ENCODE results near the gene YBX3.
"Not testable (repeated sequence)": the region's sequence is repeated elsewhere in the genome, so short reads cannot be mapped to it uniquely, and the experiment has no call there.

Gene YBX3

DNA sequence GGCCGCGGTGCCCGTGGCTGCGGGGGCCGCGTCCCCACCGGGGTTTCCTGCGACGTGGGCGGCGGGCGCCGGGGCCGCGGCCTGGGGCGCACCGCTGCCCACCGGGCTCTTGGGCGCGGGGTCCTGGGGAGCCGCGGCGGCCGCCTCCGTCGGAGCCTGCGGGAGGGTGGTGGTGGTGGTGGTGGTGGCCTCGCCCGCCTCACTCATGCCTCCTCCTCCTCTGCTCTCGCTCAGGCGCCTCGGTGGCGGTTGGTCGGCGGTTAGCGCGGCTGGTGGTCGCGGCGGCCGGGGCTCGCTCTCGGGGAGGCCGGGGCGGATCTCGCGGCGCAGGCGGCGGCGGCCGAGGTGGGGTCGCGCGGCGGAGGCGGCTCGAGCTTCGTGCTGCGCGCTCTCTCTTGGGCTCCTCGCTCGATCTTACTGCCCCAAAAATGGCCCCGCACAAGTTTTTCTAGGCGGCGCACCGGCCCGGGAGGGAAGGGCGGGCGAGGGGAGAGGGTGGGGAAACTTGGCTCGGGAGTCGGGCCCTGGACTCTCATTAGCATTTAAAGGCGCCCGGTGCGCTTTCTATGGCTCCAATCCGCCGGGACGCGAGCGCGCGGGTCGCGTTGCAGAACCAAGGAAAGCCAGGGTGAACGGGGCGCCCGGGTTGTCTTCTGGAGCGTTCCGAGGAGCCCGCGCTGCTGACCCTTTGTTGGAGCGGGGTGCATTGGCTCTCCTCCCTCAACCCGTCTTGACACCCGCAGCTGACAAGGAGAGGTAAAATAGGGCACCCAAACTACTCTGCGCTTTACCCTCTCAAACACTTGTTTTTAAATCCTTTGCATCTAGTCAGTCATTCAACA is at the start of gene YBX3:
Gene YBX3, minus strand, starts transcription at position 419 of the 842 bp plus-strand sequence. Its CDS starts 212 bp downstream, at position 207.
- peak; percentile 16 for DNase-seq (ENCODE audit: low read depth)

DNA sequence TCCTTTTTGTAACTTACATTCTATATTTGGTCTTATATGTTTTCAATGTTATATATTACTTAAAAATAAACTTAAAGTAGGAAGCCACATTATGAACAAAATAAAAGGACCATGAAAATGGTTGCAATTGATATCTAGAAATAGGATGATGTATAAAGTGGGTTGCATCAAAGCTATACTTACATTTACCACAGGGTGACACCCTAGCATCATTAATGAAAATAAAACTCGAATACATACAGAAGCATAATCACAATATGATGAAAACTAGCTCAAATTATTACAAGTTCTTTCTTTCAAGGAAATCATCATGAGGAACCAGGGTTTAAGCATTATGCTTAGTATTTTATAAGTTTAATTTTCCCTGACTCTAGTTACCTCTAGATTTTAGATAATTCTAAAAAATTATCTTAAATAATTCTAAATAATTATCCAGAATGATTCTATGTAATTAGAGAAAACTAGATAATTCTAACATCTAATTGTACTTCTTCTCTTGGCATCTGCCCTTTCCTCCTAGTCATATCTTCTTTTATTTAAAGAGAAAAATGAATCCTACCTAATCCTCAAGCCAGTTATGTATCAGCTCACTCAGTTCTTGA is 48.1 kb upstream of the YBX3 start:
- DNase-seq (ENCODE audit: low read depth), result no peak

DNA sequence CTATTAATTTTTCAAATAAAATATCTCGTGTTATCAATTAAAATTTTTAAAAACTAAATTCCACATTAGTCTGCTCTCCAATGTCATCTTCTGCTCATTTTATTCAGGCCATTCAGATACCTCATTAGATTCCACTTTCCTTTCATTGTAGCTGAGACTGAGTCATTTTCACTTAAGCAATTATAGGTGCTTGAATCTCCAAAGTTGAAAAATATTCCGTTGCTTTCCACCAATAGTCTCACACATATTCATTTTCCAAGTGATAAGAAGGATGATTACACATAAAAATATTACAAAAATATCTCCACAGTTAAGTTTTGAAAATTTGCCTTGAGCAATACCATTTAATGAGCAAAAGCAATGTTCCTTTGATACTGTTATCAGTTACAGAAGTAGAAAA is 36.5 kb upstream of the YBX3 start:
- no peak for DNase-seq (ENCODE audit: low read depth)

DNA sequence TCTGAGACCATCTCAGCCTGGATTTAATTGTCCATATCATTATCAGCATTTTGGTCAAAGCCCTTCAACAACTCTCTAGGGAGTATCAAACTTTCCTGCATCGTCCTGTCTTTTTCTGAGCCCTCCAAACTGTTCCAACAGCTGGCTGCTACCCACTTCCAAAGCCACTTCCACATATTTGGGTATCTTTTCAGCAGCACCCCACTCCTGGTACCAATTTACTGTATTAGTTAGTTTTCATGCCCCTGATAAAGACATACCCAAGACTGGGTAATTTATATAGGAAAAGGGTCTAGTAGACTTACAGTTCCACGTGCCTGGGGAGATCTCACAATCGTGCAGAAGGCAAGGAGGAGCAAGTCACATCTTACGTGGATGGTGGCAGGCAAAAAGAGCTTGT is 33.1 kb upstream of the YBX3 start:
- DNase-seq (ENCODE audit: low read depth), result no peak

DNA sequence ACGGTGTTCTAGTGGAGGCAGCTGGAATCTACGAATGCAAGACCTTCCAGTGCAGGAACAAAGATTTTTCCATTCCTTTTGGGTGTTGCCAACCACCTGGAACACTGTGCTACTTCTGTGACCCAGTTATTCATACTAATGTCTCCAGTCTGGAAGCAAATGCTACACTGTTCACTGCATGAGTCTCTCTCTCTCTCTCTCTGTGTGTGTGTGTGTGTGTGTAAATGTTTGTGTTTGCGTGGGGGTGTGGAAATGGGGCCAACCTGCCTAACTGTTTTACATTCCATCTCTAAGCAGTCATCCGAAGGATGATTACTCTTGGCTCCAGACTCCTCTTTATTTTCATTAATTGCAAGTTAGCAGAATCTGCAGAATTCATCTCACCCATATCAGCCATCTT is 29.9 kb upstream of the YBX3 start:
- DNase-seq (ENCODE audit: low read depth), result no peak

DNA sequence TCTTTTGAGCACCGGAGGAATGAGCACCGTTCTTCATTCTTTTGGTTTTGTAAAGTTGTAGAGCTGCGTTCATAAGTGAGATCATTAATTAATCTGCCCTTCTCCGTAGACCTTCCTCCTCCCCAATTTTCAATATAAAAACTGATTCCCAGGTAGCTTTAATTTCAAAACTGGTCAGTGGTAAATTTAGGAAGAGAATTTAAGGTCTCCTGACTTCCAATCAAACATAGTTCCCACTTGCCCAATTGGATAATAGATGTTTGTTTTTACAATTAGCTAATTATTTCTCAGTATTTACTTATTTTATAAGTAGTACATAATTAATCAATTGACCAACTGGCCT is 27.2 kb upstream of the YBX3 start:
- no peak for DNase-seq (ENCODE audit: low read depth)

DNA sequence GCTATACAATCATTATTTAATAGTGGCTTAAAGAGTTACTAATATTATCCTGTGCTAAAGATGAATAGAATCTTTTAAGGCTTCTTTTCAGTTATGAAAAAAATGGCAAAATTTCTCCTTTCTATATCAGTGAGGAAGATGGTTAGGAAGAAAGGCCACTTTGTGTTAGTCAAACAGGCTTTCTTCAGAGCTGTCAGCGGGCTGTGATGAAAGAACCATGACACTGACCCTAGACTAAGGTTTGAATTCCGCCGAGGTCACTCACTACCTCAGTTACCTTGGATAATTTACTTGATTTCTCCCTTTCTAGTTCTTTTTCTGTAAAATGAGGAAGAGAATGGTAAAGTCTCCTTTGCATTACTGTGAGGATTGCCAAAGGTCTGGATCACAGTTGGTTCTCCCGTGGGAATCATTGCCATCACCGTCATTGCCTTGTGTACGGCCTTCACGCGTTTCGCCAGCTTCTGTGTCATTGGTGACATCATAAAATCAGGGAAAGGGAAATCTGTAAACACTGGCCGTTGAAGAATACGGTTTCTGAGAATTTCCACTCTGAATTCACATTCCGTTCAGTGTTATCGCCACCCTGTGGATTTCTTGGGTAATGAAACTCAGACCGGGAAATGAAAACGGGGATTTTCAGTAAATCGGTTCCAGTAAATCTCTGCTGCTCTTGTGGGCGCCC is 26.7 kb upstream of the YBX3 start:
- DNase-seq (ENCODE audit: low read depth), result peak; percentile 41

DNA sequence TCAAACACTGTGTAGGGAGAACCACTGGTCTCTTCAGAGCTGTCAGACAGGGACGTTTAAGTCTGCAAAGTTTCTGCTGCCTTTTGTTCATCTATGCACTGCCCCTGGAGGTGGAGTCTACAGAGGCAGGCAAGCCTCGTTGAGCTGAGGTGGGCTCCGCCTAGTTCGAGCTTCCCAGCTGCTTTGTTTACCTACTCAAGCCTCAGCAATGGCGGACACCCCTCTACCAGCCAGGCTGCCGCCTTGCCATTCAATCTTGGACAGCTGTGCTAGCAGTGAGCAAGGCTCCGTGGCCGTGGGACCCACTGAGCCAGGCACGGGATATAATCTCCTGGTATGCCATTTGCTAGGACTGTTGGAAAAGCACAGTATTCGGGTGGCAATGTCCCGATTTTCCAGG is 24.6 kb upstream of the YBX3 start:
- DNase-seq (ENCODE audit: low read depth), result no peak

DNA sequence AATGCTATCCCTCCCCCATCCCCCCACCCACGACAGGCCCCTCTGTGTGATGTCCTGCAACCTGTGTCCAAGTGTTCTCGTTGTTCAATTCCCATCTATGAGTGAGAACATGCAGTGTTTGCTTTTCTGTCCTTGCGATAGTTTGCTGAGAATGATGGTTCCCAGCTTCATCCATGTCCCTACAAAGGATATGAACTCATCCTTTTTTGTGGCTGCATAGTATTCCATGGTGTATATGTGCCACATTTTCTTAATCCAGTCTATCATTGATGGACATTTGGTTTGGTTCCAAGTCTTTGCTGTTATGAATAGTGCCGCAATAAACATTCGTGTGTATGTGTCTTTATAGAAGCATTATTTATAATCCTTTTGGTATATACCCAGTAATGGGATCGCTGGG is 20.3 kb upstream of the YBX3 start:
- DNase-seq (ENCODE audit: low read depth), result not testable (repeated sequence)

DNA sequence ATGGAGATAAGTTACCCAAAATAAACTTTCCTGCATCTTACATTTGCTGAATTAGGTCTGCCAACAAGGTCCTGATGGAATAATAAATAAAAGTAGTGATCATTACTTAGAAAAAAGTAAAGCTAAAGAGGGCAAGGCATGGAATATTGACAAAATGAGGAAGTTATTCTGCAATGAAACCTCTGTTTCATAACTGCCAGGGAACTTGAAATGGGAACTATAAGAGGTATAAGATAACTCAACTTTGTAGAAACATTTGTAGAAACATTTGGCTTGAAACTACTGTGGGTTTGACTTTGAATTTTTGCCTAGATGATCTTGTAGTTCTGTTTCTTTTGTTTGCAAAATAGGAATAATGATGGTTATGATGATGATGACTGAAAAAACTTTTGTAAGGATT is 18.7 kb upstream of the YBX3 start:
- DNase-seq (ENCODE audit: low read depth), result no peak

DNA sequence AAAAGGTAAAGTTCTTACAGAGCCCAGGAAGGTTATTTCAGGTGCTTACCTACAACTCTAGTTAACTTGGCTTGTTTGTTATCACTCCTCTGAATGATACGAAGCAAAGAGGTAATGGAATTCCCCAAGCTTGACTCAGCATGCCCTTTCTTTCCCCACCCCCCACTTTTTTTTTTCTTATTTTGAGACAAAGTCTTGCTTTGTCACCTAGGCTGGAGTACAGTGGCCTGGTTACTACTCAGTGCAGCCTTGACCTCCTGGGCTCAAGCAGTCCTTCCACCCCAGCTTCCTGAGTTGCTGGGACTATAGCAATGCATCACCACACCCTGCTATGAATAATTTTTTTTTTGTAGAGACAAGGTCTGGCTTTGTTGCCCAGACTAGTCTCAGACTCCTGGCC is 17.1 kb upstream of the YBX3 start:
- no peak for DNase-seq (ENCODE audit: low read depth)

DNA sequence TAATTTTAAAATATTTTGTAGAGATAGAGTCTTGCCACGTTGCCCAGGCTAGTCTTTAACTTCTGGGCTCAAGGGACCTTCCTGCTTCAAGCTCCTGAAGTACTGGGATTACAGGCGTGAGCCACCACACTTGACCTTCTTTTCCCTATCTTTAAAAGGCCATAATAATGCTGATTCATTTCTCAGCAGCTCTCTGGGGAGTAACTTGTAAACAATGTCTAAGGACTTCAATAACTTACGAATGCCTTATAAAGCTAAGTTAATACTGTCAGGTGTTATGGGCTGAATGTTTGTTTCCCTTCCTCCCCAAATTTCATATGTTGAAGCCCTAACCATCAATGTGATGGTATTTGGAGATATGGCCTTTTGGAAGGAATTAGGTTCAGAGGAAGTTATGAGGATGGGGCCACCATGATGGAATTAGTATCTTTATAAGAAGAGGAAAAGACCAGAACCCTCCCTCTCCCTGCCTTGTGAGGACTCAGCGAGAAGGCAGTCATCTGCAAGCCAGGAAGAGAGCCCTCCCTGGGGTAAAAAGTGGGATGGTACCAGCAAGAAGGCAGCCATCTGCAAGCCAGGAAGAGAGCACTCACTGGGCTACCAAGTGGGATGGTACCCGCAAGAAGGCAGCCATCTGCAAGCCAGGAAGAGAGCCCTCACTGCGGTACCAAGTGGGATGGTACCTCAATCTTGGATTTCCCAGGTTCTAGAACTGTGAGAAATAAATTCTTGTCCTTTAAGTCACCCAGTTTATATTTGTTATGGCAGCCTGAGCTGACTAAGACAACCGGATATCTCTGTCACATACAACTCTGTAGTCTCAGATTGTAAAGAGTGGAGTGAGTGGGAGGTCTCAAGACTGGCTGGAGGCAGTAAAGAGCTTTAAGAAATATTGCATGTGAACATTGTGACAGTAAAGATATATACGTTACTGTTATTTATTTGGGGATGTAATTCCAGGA is 16.3 kb upstream of the YBX3 start:
- DNase-seq (ENCODE audit: low read depth), result no peak

DNA sequence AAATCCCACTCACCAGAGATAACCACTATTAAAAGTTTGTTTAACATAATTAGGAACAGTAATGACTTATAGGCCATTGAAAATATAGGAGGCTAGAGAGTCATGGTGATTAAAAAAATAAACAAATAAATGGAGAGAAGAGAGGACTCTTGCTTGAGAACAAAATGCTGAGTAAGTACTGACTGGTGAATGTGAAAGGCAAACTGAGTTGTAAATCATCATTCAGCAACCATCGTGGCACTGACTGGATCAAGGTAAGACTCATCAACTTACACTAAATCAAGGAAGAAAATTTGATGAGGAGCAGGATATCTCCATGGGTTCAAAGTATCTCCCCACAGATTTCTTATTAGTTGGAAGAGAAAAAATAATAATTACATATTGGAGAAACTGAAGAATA is 14.1 kb upstream of the YBX3 start:
- DNase-seq (ENCODE audit: low read depth), result no peak

DNA sequence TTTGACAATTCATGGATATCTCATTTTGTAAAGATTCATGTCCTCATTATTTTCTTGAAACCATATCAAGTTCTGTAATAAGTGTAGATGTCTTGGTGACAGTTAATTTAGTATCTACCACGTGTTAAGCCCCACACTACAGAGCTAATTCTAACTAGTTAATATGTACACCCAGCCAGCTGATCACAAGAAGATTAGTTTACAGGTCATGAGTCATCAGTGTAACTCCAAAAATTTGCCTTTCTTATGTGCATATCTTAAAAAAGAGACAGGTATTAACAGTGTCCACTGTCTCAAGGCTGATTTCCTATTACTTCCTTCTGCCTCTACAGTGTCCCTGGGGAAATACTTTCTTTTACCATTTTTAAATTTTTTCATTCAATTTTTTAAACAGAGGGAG is 13.3 kb upstream of the YBX3 start:
- DNase-seq (ENCODE audit: low read depth), result no peak

DNA sequence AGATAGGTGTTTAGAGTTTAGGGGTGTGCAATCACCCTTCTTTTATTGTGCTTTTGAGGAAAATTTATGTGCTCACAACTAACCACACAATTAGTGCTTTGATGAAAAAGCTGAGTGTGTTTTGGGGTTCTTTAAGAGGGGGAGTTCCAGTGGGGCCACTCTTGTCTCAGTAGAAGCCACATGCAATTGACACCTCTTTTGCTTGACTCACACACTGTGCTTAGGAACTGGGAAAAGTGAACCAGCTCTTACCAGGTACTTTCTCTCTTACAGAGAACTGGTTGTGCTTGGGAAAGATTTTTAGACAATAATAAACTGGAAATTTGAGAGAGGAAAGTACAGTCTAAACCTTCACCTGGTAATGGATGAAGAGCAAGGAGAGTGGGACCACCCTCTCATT is 12.3 kb upstream of the YBX3 start:
- DNase-seq (ENCODE audit: low read depth), result no peak

DNA sequence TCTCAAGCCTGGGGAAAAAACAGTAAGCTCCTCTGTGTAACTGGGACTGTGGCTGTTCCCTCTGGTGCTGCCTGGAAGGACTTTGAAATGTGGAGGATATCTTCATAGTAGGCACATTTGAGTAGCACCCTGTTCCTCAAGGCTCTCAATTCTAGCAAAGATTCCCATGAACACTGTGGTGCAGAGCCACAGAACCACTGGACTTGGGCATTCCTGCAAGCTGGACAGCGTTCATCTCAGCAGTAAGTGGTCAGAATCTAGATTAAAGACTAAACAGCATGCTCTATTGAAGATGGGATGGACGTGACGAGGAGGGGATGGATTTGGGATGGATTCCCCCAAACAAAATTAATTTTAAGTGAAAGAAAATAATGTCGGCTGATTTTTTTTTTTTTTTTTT is 9.4 kb upstream of the YBX3 start:
- no peak for DNase-seq (ENCODE audit: low read depth)

DNA sequence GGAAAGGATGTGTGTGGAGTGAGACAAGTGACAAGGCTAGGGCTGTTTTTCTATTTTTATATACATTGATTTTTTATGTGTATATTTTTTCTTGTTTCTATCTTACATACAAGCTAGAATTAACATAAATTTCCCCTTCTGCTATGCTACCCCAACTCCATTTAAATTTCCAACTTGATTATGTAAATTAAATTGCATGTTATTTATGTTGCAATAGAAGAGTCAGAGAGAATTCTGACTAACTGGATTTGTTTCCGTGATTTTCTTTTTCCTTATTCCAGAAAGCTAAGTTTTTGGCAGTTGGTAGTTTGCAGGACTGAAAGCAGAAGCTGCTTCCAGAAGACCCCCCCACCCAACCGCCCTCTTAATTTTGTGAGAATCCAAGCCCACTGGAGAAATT is 8.9 kb upstream of the YBX3 start:
- no peak for DNase-seq (ENCODE audit: low read depth)

DNA sequence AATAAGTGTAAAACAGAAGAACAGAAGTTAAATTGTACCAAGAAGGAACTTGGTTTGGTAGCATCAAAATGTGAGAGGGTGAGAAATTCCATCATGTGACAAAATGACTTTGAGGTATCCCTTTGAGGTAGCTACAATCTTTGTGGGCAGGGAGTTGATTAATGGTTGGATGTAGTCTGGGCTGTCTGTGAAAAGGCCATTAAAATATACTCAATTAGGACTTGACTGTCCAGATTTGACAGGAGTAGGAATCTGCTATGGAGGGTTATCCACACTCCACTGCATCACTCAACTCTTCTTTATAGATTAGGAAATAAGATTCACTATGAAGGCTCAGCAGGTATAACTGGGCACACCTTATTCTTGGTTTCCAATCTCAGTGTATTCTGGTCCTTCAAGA is 7.4 kb upstream of the YBX3 start:
- DNase-seq (ENCODE audit: low read depth), result no peak

DNA sequence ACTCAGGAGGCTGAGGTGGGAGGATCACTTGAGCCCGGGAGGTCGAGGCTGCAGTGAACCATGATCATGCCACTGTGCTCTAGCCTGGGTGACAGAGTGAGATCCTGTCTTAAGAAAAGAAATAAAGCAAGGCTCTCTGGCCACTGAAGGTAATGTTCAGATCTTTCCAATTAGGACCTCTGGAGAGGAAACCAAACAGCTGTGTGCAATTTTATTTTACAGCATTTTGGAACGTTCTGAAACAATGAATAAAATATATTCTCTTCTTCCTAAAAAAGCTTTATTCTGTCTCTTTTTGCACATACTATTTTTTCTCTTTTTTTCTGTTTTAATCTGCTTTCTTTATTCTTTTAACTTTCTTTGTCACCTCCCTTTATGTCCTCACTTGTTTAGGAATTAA is 5.0 kb upstream of the YBX3 start:
- DNase-seq (ENCODE audit: low read depth), result no peak

DNA sequence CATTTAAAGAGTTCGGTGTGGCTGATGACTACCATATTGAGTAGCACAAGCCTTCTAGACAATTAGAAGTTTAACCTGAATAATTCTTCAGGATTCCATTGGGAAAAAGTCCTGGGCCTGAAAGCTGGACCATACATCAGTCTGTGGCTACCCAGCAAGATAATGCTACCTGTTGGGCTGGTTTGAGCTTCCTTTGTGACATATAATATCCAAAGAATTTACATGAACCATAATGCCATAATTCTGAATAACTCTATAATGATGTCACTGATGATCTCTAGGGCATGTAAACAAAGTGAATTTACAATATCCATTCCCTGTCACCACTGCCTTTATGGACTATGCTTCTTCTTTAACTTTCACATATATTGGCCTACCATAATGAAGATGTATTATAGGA is 3.8 kb upstream of the YBX3 start:
- no peak for DNase-seq (ENCODE audit: low read depth)

DNA sequence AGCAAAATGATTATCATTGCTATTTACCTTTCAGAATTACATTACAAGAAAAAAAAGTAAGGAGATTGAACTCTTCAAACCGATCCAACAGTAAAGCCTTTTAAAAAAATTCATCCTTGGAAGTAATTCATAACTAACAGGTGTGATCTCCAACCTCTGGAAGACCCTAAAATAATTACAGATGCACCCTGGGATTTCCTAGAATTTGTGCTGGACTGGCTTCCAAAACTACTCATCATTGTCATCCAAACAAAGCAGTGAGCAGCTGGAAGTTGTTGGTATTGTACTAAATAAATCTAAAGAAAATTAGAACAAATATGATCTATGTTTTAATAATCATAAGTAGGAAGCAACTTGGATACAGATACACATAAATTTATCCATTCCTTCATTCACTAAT is 1.9 kb upstream of the YBX3 start:
- DNase-seq (ENCODE audit: low read depth), result no peak

DNA sequence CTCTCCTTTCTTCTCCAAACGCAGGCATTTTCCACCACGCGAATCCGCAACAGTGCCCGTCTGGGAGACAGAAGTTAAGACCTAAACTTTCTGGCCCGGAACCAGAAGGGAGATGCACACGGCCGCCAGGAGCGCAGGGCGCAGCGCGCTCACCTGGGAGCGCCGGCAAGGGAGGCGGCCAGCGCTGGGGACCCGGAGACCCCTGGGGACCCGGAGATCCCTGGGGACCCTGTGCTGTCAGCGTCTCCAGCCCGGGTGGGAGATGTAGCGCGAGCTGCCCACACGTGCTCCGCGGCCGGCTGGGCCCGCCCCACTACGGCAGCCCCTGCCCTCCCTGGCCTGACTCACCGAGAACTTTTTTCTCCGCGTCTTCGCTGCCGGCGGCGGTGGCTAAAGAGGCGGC is 620 bp downstream of the YBX3 start:
- DNase-seq (ENCODE audit: low read depth), result peak; percentile 14

Measured in activated T-cell treated with anti-CD3 and anti-CD28 coated beads for 1 hour (primary cell).